Right renal pelvis (tissue), 4 donors: ENCODE data around the gene PIK3R5. TPM values are rescaled to one million over a fixed set of nuclear protein-coding genes. Genes with fewer than 3 reads are reported as not detected.

ENCODE experiments used
- DNase-seq, 4 donors: peaks; one replicate each; pipeline ENCODE4 v3.0.0-alpha.2; 2013; ENCODE audit warnings: low read depth in 4 of 4, low spot score in 3 of 4, missing footprints in 1 of 4
- polyA plus RNA-seq, 4 donors: library from polyadenylated mRNA; unstranded; fragments of 120-200 nt; gene quantifications; one replicate each; pipeline ENCODE4 v1.2.1, GENCODE V29; 2013; ENCODE audit not compliant: insufficient read length in 4 of 4

PIK3R5 gene
- polyA plus RNA-seq, 4 donors = 0.65 to 1.4 (median 0.87) TPM

GRCh38 chr17:8928347-8928746, 37.2 kb downstream of the PIK3R5 start:
- no peak for DNase-seq

- DNase-seq = no peak
These were observed 38.1 kb downstream of the PIK3R5 start for GRCh38 chr17:8927395-8927794.

DNA sequence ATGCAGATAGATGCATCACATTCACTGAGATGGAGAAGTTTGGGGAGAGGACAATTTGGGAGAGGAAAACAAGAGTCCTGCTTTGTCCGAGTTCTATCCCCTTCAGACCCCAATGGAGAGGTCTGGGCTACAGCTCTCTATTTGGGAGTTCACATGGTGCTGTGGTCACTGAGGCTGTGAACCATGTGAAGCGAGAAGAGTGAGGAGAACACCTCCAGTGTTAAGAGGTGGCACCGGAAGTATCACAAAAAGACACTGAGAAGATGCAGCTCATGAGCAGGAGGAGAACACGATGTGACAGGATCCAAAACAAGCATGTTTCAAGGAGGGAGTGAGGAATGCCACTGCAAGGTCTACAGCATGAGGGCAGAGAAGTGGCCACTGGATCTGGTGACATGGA, 39.7 kb downstream of the PIK3R5 start:
- DNase-seq = no peak

DNA sequence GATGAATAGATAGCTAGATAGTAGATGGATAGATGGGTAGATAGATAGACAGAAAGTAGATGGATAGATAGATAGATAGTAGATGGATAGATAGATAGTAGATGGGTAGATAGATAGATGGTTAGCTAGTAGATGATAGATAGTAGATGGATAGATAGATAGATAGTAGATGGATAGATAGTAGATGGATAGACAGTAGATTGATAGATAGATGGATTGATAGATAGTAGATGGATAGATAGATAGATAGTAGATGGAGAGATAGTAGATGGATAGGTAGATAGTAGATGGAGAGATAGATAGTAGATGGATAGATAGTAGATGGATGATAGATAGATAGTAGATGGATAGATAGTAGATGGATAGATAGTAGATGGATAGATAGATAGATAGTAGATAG, 40.4 kb downstream of the PIK3R5 start:
- no peak for DNase-seq

- no peak for DNase-seq
These were observed 40.9 kb downstream of the PIK3R5 start for GRCh38 chr17:8924595-8924994.

- no peak for DNase-seq
These were observed 41.7 kb downstream of the PIK3R5 start for GRCh38 chr17:8923762-8924161.

DNA sequence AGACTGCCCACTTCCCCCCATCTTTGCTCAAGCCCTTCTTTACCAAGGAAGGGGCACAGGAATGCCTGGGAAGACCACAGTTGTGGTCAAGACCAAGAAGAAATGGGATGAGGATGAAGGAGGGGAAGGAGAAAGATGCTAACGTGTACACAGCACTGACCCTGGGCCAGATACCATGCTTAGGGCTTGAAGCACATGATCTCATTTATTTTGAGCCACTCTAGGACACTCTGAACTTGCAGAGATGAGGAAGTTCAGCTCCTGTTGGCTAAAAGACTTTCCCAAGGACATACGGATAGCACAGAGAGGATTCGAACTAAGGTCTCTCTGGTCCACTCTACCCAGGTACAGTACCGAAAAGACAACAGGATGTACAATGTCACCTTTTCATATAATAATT, 42.6 kb downstream of the PIK3R5 start:
- DNase-seq = no peak

DNA sequence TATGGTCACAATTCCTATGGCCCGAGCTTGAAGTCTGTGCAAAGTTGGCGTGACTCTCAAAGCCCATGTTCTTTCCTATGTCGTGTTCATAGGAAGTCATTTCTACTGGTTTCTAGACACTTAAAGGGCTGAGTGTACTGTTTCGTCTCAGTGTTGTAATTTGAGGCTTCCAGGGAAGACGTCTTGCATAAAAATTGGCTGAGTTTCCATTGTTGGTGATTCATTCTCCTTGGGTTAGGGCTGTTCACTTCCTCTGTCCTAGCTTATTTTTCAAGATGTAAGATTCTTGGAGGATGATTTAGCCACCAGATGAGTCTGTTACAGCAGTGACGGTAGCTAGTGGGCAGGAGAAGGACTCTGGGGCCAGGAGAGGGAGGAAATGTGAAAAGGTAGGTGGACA, 43.1 kb downstream of the PIK3R5 start:
- DNase-seq = no peak

- DNase-seq = no peak
These were observed 44.4 kb downstream of the PIK3R5 start for GRCh38 chr17:8921147-8921546.

- DNase-seq = no peak
These were observed 46.6 kb downstream of the PIK3R5 start for GRCh38 chr17:8918807-8919465.

GRCh38 chr17:8916466-8916865, 49.0 kb downstream of the PIK3R5 start:
- no peak for DNase-seq

GRCh38 chr17:8914554-8914953, 51.0 kb downstream of the PIK3R5 start:
- no peak for DNase-seq

DNA sequence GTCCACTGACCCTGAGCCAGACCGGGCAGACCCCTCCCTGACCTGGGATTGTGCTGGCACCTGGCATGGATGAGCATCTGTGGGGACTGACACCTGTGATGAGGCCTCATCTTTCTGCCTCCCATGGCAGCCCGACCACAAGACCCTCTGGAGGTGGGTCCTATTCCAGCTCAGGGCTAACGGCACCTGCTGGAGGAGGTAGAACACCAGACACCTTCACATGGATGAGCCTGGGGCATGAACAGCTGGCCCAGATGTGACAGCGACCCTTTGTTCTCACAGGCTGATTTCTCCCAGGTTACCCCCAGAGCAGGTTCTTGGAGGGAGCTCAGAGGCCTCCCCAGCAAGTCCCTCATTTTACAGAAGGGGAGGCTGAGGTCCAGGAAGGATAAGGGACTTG, 51.6 kb downstream of the PIK3R5 start:
- no peak for DNase-seq

DNA sequence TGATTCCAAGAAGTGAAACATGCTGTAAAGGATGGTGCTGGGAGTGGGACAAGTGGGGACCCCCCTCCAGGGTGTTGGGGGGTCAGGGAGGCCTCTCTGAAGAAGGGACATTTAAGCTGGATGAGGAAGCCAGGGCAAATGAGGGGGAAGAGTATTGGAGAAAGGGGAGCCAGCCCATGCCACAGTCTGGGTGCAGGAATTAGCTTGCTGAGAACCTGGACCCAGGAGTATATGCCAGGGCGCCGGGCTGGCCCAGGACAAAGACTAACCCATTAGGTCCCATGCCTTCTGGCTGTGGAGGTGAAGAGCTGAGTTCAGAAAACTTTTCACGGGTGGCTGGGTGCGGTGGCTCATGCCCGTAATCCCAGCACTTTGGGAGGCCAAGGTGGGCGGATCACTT, 52.4 kb downstream of the PIK3R5 start:
- DNase-seq = no peak

DNA sequence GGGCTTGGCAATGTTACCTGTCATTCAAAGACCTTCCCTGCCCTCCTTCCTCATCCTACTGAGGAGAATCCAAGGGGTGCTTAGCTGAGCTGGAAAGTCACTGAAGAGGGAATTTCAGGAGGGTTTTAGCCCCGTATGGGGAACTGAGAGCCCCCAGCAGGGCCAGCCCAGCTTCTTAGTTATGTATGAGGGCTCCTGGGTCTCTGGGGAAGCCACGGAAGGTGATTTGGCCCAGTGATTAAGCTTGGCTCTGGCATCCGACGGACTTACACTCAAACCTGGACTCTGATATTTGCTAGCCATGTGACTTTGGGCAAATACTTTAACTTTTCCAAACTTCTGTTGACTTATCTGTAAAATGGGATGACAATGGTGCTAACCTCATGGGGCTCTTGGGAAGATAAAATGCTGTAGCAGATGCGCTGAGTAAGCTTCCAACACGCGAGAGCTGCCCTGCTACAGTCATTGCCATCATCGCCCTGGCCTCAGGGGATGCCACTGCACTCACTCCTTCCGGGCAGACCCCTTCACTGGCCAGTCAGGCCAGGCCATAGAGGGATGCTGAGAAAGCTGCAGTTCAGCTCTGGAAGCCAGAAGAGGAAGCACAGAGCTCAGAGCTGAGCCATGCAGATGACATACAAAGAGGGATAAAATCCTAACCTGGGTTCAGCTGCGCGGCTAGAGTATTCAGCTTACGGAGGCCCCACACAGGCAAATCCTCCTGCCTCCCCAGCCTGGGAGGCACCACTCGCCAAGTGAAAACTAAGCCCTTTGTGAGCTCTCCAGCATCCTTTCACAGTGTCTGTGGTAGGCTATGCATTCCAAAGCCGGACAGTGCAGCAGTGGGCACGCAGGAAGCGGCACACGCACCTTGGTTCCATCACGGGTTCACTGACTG, 53.2 kb downstream of the PIK3R5 start:
- DNase-seq = no peak

GRCh38 chr17:8910969-8911604, 54.4 kb downstream of the PIK3R5 start:
- no peak for DNase-seq

- DNase-seq = no peak
These were observed 55.8 kb downstream of the PIK3R5 start for GRCh38 chr17:8909586-8910270.

- no peak for DNase-seq
These were observed 60.2 kb downstream of the PIK3R5 start for GRCh38 chr17:8905331-8905730.

DNA sequence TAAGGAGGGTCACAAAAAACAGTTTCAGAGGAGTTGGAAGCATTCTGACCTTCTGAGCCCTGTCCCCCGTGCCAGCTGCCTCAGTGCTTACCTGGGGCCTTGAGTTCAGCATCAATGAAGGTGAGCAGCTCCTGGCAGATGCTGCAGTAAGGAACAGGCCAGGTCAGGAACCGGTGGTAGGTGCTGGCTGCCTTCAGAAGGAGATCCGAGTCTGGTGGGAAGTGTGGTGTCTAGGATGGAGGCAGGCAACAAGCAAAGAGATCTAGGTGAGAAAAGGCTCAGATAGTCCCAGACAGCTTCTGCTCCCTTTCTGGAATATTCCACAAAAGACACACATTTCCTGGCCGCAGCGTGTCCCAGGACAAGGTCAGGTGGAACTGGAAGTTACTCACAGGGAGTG, 60.8 kb downstream of the PIK3R5 start:
- DNase-seq = no peak

GRCh38 chr17:8904201-8904600, 61.3 kb downstream of the PIK3R5 start:
- no peak for DNase-seq
